Inflammatory macrophage treated with lipopolysaccharide for 4 hours (primary cell): Measurements from ENCODE around the gene MYO1D.

Source experiments
- DNase-seq: peaks from one replicate; pipeline ENCODE4 v3.0.0-alpha.2; 2020

MYO1D gene

GRCh38 chr17:32445074-32445415 is 431.9 kb downstream of the MYO1D start:
- peak; percentile 42 for DNase-seq

GRCh38 chr17:32444301-32445073 is 432.4 kb downstream of the MYO1D start, which contains the start of gene PSMD11:
Gene PSMD11 (plus strand): TSS chr17:32444510. CDS start chr17:32444524, 14 bp downstream.
- DNase-seq = peak; percentile 96

GRCh38 chr17:32443827-32444300 is 433.1 kb downstream of the MYO1D start:
- DNase-seq = no peak
